Left colon (tissue), 2 donors: ENCODE data around the gene NR3C2. TPM values are rescaled to one million over a fixed set of nuclear protein-coding genes. Genes with fewer than 3 reads are reported as not detected.
"Not testable (repeated sequence)": the region's sequence is repeated elsewhere in the genome, so short reads cannot be mapped to it uniquely, and the experiment has no call there.

Experiments
- ATAC-seq: fragments of 200-7000 bp; cut with Tn5 transposase; one replicate; pipeline ENCODE4 v1.9.1; 2020; ENCODE audit warnings: mild to moderate bottlenecking, moderate library complexity
- DNase-seq, 2 donors: peaks; one replicate each; pipeline ENCODE4 v3.0.0-alpha.2; 2020
- intact Hi-C, 2 donors: fragments of 100-400 bp; cut with DNase I in 1 of 2; cut with micrococcal nuclease in 1 of 2; formaldehyde crosslinking; loops; one replicate each; pipeline versions ENCODE4 v1.11.2 to v1.14.0; 2022; cut with DNase I, micrococcal nuclease
- total RNA-seq, 2 donors: library from RNA; stranded (reverse); fragmentation: NEBNext Ultra II Directional; extraction: Animal tissue kit (Norgen Biotek cat#: 25700); gene quantifications; one replicate each; pipeline ENCODE4 v1.2.1, GENCODE V29; 2021
- donor health status: DM: no; HTN: no; CAD: no.
- donor health status: DM: yes; HTN: yes; CAD: no.

NR3C2 gene
- total RNA-seq, 2 donors from 2014 or later, result 113 to 131 TPM

GRCh38 chr4:148166132-148166591, 276.1 kb downstream of the NR3C2 start:
- intact Hi-C loops, result no loop called here
- ATAC-seq (no peak), DNase-seq (no peak)

GRCh38 chr4:148164557-148164956, 277.7 kb downstream of the NR3C2 start:
- DNase-seq, result no peak
- intact Hi-C loops, result no loop called here
- peak; percentile 75 for ATAC-seq

GRCh38 chr4:148162991-148163390, 279.2 kb downstream of the NR3C2 start:
- ATAC-seq (no peak), DNase-seq (no peak)
- intact Hi-C loops, result no loop called here

GRCh38 chr4:148162519-148162918, 279.7 kb downstream of the NR3C2 start:
- DNase-seq (no peak), ATAC-seq (no peak)
- intact Hi-C loops, result no loop called here

GRCh38 chr4:148161601-148162000, 280.6 kb downstream of the NR3C2 start:
- intact Hi-C loops, result no loop called here
- ATAC-seq, result peak; percentile 59
- no peak for DNase-seq

- ATAC-seq, result peak; percentile 34
- no peak for DNase-seq
- intact Hi-C loops, result no loop called here
Measured at GRCh38 chr4:148159793-148160192, 282.4 kb downstream of the NR3C2 start.

GRCh38 chr4:148154769-148155168, 287.4 kb downstream of the NR3C2 start:
- DNase-seq, result no peak
- ATAC-seq, result peak; percentile 52
- intact Hi-C loops, result no loop called here

- ATAC-seq (peak; percentile 18), DNase-seq (no peak)
- intact Hi-C loops, result no loop called here
Measured at GRCh38 chr4:148152868-148153625, 289.2 kb downstream of the NR3C2 start.

- ATAC-seq, result peak; percentile 63
- no peak for DNase-seq
- intact Hi-C loops, result no loop called here
Measured at GRCh38 chr4:148151806-148152205, 290.4 kb downstream of the NR3C2 start.

GRCh38 chr4:148145475-148145874, 296.7 kb downstream of the NR3C2 start:
- ATAC-seq (no peak), DNase-seq (no peak)
- intact Hi-C loops, result no loop called here

- ATAC-seq (no peak), DNase-seq (no peak)
- intact Hi-C loops, result no loop called here
Measured at GRCh38 chr4:148143174-148143573, 299.0 kb downstream of the NR3C2 start.

- ATAC-seq (no peak), DNase-seq (no peak)
- intact Hi-C loops, result no loop called here
Measured at GRCh38 chr4:148141501-148141900, 300.7 kb downstream of the NR3C2 start.

- DNase-seq (no peak), ATAC-seq (no peak)
- intact Hi-C loops, result no loop called here
Measured at GRCh38 chr4:148126825-148127224, 315.4 kb downstream of the NR3C2 start.

GRCh38 chr4:148124512-148124911, 317.7 kb downstream of the NR3C2 start:
- DNase-seq (no peak), ATAC-seq (no peak)
- intact Hi-C loops, result no loop called here

GRCh38 chr4:148123161-148123560, 319.1 kb downstream of the NR3C2 start:
- ATAC-seq, intact Hi-C loops, DNase-seq: not testable (repeated sequence)

GRCh38 chr4:148120216-148120615, 322.0 kb downstream of the NR3C2 start:
- intact Hi-C loops, result no loop called here
- ATAC-seq (no peak), DNase-seq (no peak)

- ATAC-seq (no peak), DNase-seq (no peak)
- intact Hi-C loops, result no loop called here
Measured at GRCh38 chr4:148118633-148119032, 323.6 kb downstream of the NR3C2 start.

- no peak for ATAC-seq
- intact Hi-C loops, result no loop called here
Measured at GRCh38 chr4:148118179-148118578, 324.0 kb downstream of the NR3C2 start.

GRCh38 chr4:148116969-148117368, 325.2 kb downstream of the NR3C2 start:
- no peak for DNase-seq
- intact Hi-C loops, result no loop called here
- ATAC-seq, result no peak

More at GRCh38 chr4:148118179-148118578, 324.0 kb downstream of the NR3C2 start:
- no peak for DNase-seq

GRCh38 chr4:148116264-148116663, 325.9 kb downstream of the NR3C2 start:
- ATAC-seq, result no peak
- intact Hi-C loops, result no loop called here
- DNase-seq, result no peak

- intact Hi-C loops, result no loop called here
Measured at GRCh38 chr4:148114436-148114835, 327.8 kb downstream of the NR3C2 start.

More at GRCh38 chr4:148114436-148114835, 327.8 kb downstream of the NR3C2 start:
- DNase-seq (no peak), ATAC-seq (no peak)
